Mononuclear cell (primary cell): Measurements from ENCODE around the gene PTGER3. TPM values are rescaled to one million over a fixed set of nuclear protein-coding genes. Genes with fewer than 3 reads are reported as not detected.
A peak's percentile ranks its signal among the peaks of the same experiment; 100 is the strongest.

Experiments
- H3K27me3 ChIP-seq: 2 replicates; pipeline ENCODE4 v1.6.0; 2011; ENCODE audit warnings: low read length, control low read depth; ENCODE audit not compliant: insufficient read depth
- H3K4me1 ChIP-seq: 2 replicates; pipeline ENCODE4 v1.5.1; 2011; ENCODE audit warnings: mild to moderate bottlenecking, low read length, control low read depth; ENCODE audit not compliant: insufficient read depth
- H3K4me3 ChIP-seq: 2 replicates; pipeline ENCODE4 v1.5.1; 2011; ENCODE audit warnings: mild to moderate bottlenecking, low read length, moderate library complexity
- H3K9me3 ChIP-seq: 2 replicates; pipeline ENCODE4 v1.5.1; 2011; ENCODE audit warnings: low read depth, mild to moderate bottlenecking, control low read depth, low read length
- total RNA-seq: library from RNA; depleted of rRNA; stranded (reverse); fragments of >200 nt; gene quantifications from one replicate; pipeline ENCODE4 v1.2.3, GENCODE V29; 2012

Gene PTGER3
- total RNA-seq, 1 donor = 0.52 TPM

GRCh38 chr1:71071720-71072119 is 24.1 kb upstream of the PTGER3 start:
- no peaks in the 10 kb centered on the region for H3K9me3 ChIP-seq
- H3K4me3 ChIP-seq = no peak overlapping the region
- peaks cover 4% of the 10 kb centered on the region for H3K4me1 ChIP-seq
- H3K27me3 ChIP-seq = no peaks in the 10 kb centered on the region

GRCh38 chr1:71068325-71069240 is 21.0 kb upstream of the PTGER3 start:
- Histone ChIP-seq H3K4me3 (no peak overlapping the region), H3K4me1 (peaks cover 4% of the 10 kb centered on the region)

GRCh38 chr1:71054791-71055190 is 7.2 kb upstream of the PTGER3 start:
- H3K9me3 ChIP-seq = no peaks in the 10 kb centered on the region
- H3K4me1 ChIP-seq = no peaks in the 10 kb centered on the region
- peaks cover 2% of the 10 kb centered on the region for H3K27me3 ChIP-seq
- no peak overlapping the region for H3K4me3 ChIP-seq

More at GRCh38 chr1:71068325-71069240, 21.0 kb upstream of the PTGER3 start:
- Histone ChIP-seq H3K27me3 (no peaks in the 10 kb centered on the region), H3K9me3 (no peaks in the 10 kb centered on the region)

GRCh38 chr1:71054281-71054731 is 6.7 kb upstream of the PTGER3 start:
- Histone ChIP-seq H3K9me3 (no peaks in the 10 kb centered on the region), H3K27me3 (peaks cover 6% of the 10 kb centered on the region), H3K4me3 (no peak overlapping the region), H3K4me1 (no peaks in the 10 kb centered on the region)

- Histone ChIP-seq H3K4me1 (no peaks in the 10 kb centered on the region), H3K27me3 (peaks cover 12% of the 10 kb centered on the region), H3K4me3 (no peak overlapping the region), H3K9me3 (no peaks in the 10 kb centered on the region)
Measured at GRCh38 chr1:71053758-71054157, 6.1 kb upstream of the PTGER3 start.

GRCh38 chr1:71053146-71053545 is 5.5 kb upstream of the PTGER3 start:
- Histone ChIP-seq H3K9me3 (no peaks in the 10 kb centered on the region), H3K27me3 (peaks cover 18% of the 10 kb centered on the region), H3K4me3 (no peak overlapping the region), H3K4me1 (no peaks in the 10 kb centered on the region)

GRCh38 chr1:71049951-71050598 is 2.5 kb upstream of the PTGER3 start:
- Histone ChIP-seq H3K4me1 (peaks cover 20% of the 10 kb centered on the region), H3K27me3 (peaks cover 45% of the 10 kb centered on the region), H3K9me3 (no peaks in the 10 kb centered on the region), H3K4me3 (no peak overlapping the region)

- peaks cover 20% of the 10 kb centered on the region for H3K4me1 ChIP-seq
- peak overlapping the region; percentile 28 for H3K4me3 ChIP-seq
- peaks cover 59% of the 10 kb centered on the region for H3K27me3 ChIP-seq
- no peaks in the 10 kb centered on the region for H3K9me3 ChIP-seq
Measured at GRCh38 chr1:71046891-71047634, 553 bp downstream of the PTGER3 start.

- H3K4me3 ChIP-seq = no peak overlapping the region
- peaks cover 20% of the 10 kb centered on the region for H3K4me1 ChIP-seq
- no peaks in the 10 kb centered on the region for H3K9me3 ChIP-seq
- peaks cover 59% of the 10 kb centered on the region for H3K27me3 ChIP-seq
Measured at GRCh38 chr1:71045463-71046028, 2.1 kb downstream of the PTGER3 start.

GRCh38 chr1:71044833-71045232 is 2.8 kb downstream of the PTGER3 start:
- Histone ChIP-seq H3K27me3 (peaks cover 58% of the 10 kb centered on the region), H3K9me3 (no peaks in the 10 kb centered on the region), H3K4me3 (no peak overlapping the region), H3K4me1 (peaks cover 20% of the 10 kb centered on the region)

GRCh38 chr1:71043065-71043464 is 4.6 kb downstream of the PTGER3 start:
- H3K4me3 ChIP-seq = no peak overlapping the region
- H3K4me1 ChIP-seq = peaks cover 19% of the 10 kb centered on the region
- peaks cover 40% of the 10 kb centered on the region for H3K27me3 ChIP-seq
- H3K9me3 ChIP-seq = no peaks in the 10 kb centered on the region

GRCh38 chr1:71041806-71042205 is 5.8 kb downstream of the PTGER3 start:
- H3K4me3 ChIP-seq = no peak overlapping the region
- peaks cover 7% of the 10 kb centered on the region for H3K4me1 ChIP-seq
- H3K27me3 ChIP-seq = peaks cover 31% of the 10 kb centered on the region
- H3K9me3 ChIP-seq = no peaks in the 10 kb centered on the region

GRCh38 chr1:71039661-71040262 is 7.9 kb downstream of the PTGER3 start:
- peaks cover 14% of the 10 kb centered on the region for H3K27me3 ChIP-seq
- H3K9me3 ChIP-seq = no peaks in the 10 kb centered on the region

GRCh38 chr1:71038942-71039341 is 8.7 kb downstream of the PTGER3 start:
- Histone ChIP-seq H3K4me3 (no peak overlapping the region), H3K27me3 (peaks cover 11% of the 10 kb centered on the region), H3K4me1 (no peaks in the 10 kb centered on the region), H3K9me3 (no peaks in the 10 kb centered on the region)

More at GRCh38 chr1:71039661-71040262, 7.9 kb downstream of the PTGER3 start:
- Histone ChIP-seq H3K4me1 (no peaks in the 10 kb centered on the region), H3K4me3 (no peak overlapping the region)
